Hepatic stellate cell (primary cell): Measurements from ENCODE around the gene MYBPH.
A peak's percentile ranks its signal among the peaks of the same experiment; 100 is the strongest.

Experiments
- DNase-seq: peaks from one replicate; pipeline ENCODE4 v3.0.0; 2011; ENCODE audit warnings: low spot score

Gene MYBPH

DNA sequence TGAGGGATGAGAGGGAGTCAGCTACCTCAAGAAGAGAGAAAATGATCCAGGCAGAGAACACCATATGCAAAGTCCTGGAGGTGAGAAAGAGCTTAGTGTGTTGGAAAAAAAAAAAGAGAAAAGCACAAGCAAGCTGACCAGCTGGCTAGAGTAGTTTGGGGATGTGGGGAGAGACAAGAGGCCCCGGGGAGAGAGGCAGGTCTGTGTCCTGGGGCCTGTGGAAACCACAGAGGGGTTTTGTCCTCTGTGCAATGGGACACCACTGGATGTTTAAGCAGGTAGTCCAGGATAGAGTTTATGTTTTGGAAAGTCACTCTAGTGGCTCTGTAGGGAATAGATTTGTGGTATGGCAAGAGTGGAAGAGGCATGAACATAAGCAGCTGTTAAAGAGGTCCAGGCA is 25.3 kb upstream of the MYBPH start:
- no peak for DNase-seq

DNA sequence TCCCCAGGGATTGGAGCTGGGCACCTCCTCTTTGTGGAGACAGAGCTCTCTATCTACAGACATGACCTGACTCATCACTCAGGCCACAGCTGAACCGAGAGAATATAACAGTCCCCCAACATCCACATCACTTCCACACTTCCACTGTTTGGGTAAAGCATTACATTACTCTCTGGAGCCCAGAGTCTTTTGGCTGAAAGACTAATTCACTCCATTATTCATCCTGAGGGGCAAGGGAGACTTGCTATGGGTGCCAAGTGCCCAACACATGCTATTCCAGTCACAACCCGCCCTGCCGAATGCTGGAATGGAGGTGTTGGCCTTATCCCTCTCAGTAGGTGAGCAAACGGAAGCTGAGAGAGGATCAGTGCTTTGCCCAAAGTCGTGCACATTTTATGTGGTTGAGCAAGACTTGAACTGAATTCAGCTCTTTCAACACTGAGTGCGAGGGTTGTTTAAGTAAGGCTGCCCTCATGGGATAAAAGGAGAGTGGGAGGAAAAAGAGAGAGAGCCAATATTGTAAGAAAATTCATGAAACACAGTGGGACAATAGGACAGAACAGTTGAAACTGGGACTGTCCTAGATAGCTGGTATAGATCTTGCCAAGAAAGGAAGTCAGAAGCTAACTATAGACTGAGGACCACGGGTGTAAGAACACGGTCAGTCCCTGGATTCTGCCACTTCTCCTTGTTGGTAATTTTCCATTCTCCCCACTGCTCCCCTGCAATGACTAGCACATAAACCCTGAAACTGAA is 24.4 kb upstream of the MYBPH start:
- DNase-seq = peak; percentile 43

DNA sequence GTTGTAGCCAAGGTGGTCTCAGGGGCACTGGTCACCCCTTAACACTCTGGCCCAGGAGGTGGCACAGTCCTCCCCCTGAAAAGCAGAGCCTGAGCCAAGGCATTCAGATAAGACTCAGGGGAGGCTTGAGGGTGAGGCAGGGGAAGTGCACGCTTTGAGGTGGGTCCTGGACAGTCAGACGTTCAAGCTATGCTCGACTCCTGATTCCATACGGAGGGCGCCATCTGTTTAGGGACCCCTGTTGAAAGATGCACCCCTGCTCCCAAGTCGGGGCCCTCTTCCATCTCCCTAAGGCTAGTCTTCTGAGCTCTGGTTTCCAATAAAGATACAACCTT is 23.8 kb upstream of the MYBPH start:
- DNase-seq = no peak

DNA sequence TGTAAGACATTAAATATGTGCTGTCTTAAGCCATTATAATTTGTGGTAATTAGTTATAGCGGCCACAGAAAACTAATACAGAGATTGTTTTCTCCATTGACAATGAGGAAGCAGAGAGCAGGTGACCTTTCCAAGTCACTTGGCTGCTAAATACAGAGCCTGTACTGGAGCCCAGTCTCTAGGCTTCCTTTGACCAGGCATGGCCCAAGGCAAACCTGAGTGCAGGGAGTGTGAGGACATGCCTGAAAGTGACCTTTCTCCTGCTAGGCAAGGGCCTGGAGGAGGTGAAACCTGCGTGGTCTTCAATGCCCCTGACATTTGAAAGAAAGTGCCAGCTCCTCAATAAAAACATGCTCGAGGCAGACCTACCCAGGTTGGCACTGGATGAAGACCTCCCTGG is 23.4 kb upstream of the MYBPH start:
- no peak for DNase-seq

DNA sequence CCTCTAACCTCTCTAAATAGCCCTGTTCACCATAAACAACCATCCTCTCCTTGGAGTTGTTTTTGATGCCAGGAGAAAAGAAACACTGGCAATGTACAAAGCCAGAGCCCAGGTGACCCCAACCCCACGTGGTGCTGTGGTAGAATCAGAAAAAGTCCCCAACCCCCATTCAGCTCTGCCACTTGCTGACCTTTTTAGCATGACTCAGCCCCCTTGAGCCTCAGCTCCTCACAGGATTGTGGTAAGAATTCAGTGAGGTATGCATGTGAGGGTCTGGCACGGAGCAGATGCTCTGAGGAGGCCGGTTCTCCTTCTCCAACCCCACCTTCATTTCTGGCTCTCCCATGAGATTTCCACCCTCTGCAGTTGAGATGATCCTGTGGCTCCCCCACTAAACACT is 22.0 kb upstream of the MYBPH start:
- peak; percentile 71 for DNase-seq

DNA sequence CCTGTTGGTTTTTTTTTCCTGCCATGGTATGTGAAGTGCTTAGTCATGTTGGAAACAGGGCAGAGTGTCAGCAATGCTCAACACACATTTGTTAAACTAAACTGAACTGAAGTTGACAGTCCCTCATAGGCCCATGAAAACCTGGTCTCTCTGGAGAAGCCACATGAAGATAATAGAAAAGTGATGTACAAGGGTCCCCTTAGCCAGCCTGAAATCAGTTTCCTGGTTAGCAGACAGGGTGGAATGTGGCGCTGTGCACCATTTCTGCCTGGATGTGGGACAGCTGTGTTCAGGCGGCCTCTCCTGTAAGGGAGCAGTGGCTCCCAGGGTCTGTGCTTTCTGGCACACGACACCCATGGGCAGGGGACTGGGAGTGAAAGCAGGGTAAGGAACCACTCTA is 20.7 kb upstream of the MYBPH start:
- no peak for DNase-seq

GRCh38 chr1:203190949-203191348 is 15.3 kb upstream of the MYBPH start:
- no peak for DNase-seq

DNA sequence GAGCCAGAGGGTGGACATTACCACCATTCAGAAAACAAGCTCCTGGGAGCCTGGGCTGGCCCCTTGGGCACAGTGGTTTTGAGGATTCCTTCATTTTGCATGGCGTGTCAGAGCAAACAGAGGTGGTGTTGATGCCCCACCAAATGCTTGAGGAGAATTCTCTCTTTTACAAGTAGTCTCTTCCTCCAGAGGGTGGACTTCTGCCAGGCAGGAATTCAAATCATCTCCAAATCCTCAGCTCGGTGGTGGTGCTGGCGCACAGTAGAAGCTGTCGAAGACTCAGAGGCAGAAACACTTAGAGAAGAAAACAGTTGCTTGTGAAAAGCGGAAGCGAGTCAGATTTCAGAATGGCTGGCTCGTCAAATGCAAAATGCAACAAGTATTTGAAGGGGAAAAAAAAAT is 14.3 kb upstream of the MYBPH start:
- no peak for DNase-seq

- no peak for DNase-seq
These were observed 13.1 kb upstream of the MYBPH start for GRCh38 chr1:203188686-203189232.

GRCh38 chr1:203187689-203188264 is 12.2 kb upstream of the MYBPH start:
- DNase-seq = no peak

DNA sequence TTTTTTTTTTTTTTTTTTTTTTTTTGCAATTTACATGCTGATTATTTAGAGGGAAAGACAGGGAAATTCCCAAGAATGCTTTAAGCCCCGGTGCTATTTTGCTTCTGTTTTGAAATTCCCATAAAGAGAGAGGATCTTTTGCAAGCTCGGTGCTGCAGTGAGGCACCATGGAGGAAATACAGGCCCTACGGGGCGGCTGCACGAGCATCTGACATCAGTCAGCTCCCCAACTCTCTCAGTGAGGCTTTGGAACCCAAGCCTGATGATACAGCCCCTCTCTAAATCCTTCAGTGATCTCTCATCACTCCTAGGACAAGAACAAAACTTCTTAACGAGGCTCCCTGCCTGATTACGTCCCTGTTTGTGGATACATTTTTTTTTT is 11.7 kb upstream of the MYBPH start:
- DNase-seq = no peak

GRCh38 chr1:203186446-203187303 is 11.0 kb upstream of the MYBPH start, which contains the start of gene CHI3L1:
CHI3L1 (minus strand) TSS chr1:203186704; CDS start chr1:203186623, 81 bp downstream.
- DNase-seq = no peak

DNA sequence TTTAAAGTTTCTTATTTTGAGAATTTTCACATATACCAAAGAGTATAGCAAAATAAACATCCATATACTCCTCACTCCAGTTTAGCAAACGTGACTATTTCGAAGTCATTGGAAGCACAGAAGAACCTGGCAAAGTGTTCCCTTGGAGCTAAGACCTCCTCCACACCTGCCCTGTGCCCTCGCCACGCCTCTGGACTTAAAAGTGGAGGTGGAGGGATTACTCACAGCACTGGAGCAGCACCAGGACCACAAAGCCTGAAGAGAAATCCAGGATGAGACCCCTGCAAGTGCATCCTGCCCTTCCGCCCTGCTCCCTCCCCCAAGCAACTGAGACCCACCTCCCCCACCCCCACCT is 10.4 kb upstream of the MYBPH start:
- DNase-seq = no peak

DNA sequence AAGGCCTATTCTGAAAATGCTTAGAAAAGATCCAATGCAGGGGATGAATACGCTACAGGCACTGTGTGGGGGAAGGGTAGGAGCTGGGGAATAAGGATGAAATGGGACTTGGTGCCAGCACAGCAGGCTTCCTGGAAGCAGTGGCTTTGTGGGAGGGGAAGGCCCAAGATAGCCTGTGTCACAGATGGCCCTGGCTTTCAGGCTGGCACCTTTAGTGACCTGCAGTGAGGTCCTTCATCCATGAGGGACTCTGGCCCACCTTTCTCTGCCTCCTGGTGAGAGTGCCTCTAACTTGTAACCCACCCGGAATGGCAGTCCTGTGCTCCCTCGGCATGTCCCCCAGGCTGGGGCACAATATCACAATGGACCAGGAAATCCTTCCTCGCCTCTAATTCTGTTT is 10.0 kb upstream of the MYBPH start:
- no peak for DNase-seq

GRCh38 chr1:203185061-203185461 is 9.4 kb upstream of the MYBPH start:
- DNase-seq = no peak

- no peak for DNase-seq
These were observed 8.8 kb upstream of the MYBPH start for GRCh38 chr1:203184467-203184866.

- DNase-seq = no peak
These were observed 8.2 kb upstream of the MYBPH start for GRCh38 chr1:203183828-203184227.

- no peak for DNase-seq
These were observed 6.8 kb upstream of the MYBPH start for GRCh38 chr1:203182387-203182953.

GRCh38 chr1:203181586-203182386 is 6.2 kb upstream of the MYBPH start:
- no peak for DNase-seq

- no peak for DNase-seq
These were observed 5.1 kb upstream of the MYBPH start for GRCh38 chr1:203180611-203181330.

DNA sequence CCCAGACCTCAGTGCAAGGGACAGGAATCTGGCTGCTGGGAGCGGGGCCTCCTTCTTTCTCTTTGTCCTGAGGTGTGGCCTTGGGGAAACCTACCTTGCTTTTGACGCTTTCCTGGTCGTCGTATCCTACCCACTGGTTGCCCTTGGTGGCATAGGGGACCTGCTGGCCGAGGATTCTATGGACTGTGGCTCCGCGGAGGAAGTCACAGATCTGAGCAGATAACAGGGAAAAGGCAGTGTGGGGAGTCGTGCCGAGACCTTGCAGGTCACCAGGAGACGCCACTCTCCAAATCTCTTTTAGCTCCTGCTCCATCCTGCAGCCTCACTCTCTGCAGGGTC is 4.0 kb upstream of the MYBPH start:
- DNase-seq = no peak
